HepG2 (cell line): ENCODE results near the gene GPS1. TPM values are rescaled to one million over a fixed set of nuclear protein-coding genes. Genes with fewer than 3 reads are reported as not detected.

Experiments
- ATRX ChIP-seq: sonication (generic); formaldehyde crosslinking; IDR thresholded peaks from 2 replicates; pipeline ENCODE4 v1.4.0; 2020; ENCODE audit warnings: missing genetic modification reagents, borderline replicate concordance
- CC2D1A ChIP-seq: sonication (generic); formaldehyde crosslinking; IDR thresholded peaks from 2 replicates; pipeline ENCODE4 v1.8.1; 2023; ENCODE audit warnings: mild to moderate bottlenecking, missing genetic modification reagents
- CENPBD1 ChIP-seq: sonication (generic); formaldehyde crosslinking; IDR thresholded peaks from 2 replicates; pipeline ENCODE4 v1.8.0; 2022; ENCODE audit warnings: missing genetic modification reagents, low read depth, mild to moderate bottlenecking, borderline replicate concordance
- FOXO1 ChIP-seq: sonication (generic); formaldehyde crosslinking; IDR thresholded peaks from 2 replicates; pipeline ENCODE4 v1.4.0; 2020; ENCODE audit warnings: missing genetic modification reagents
- HCFC1 ChIP-seq: fragments of 150-350 bp; IDR thresholded peaks from 2 replicates; pipeline ENCODE4 v1.6.1; 2014; ENCODE audit warnings: low read depth, low read length
- MAZ ChIP-seq, 2 experiments: sonication (generic) in 1 of 2; formaldehyde crosslinking in 1 of 2; IDR thresholded peaks; 2 replicates each; pipeline versions ENCODE4 v1.5.0 to v1.6.1; 2012 to 2020; ENCODE audit warnings: low read depth in 2 of 2, mild to moderate bottlenecking in 2 of 2, borderline replicate concordance in 1 of 2, improper control_type of control experiment in 1 of 2, low read length in 1 of 2, missing genetic modification reagents in 1 of 2, moderate library complexity in 1 of 2
- PTBP1 ChIP-seq: fragments of 200-400 bp; formaldehyde crosslinking; IDR thresholded peaks from 2 replicates; pipeline ENCODE4 v1.6.1; 2018; ENCODE audit warnings: low read length, low read depth; ENCODE audit not compliant: poor library complexity, severe bottlenecking
- RFXANK ChIP-seq: IDR thresholded peaks from 2 replicates; pipeline ENCODE4 v1.6.1; 2016
- SAFB2 ChIP-seq: sonication (generic); formaldehyde crosslinking; IDR thresholded peaks from 2 replicates; pipeline ENCODE4 v1.5.1; 2020; ENCODE audit warnings: missing genetic modification reagents, low read depth, mild to moderate bottlenecking, borderline replicate concordance
- SMAD1 ChIP-seq: sonication (generic); formaldehyde crosslinking; IDR thresholded peaks from 2 replicates; pipeline ENCODE4 v1.4.0; 2020; ENCODE audit warnings: missing genetic modification reagents, low read depth, mild to moderate bottlenecking, borderline replicate concordance
- SRSF1 ChIP-seq: fragments of 200-400 bp; formaldehyde crosslinking; optimal IDR thresholded peaks from 2 replicates; pipeline ENCODE3; 2017; ENCODE audit warnings: mild to moderate bottlenecking, low read depth, low read length, moderate library complexity
- TEF ChIP-seq: sonication (generic); formaldehyde crosslinking; IDR thresholded peaks from 2 replicates; pipeline ENCODE4 v1.5.0; 2020; ENCODE audit warnings: missing genetic modification reagents
- THAP7 ChIP-seq: sonication (generic); formaldehyde crosslinking; IDR thresholded peaks from 2 replicates; pipeline ENCODE4 v1.8.1; 2023; ENCODE audit warnings: mild to moderate bottlenecking, missing genetic modification reagents
- USF2 ChIP-seq, 2 experiments: sonication (generic) in 1 of 2; formaldehyde crosslinking in 1 of 2; IDR thresholded peaks; 2 replicates each; pipeline versions ENCODE4 v1.5.1 to v1.6.1; 2011 to 2020; ENCODE audit warnings: borderline replicate concordance in 1 of 2, low read depth in 1 of 2, low read length in 1 of 2, mild to moderate bottlenecking in 1 of 2, missing genetic modification reagents in 1 of 2, moderate library complexity in 1 of 2
- ZBTB20 ChIP-seq: sonication (generic); formaldehyde crosslinking; IDR thresholded peaks from 2 replicates; pipeline ENCODE4 v1.8.1; 2023; ENCODE audit warnings: missing genetic modification reagents, low read depth, mild to moderate bottlenecking, borderline replicate concordance
- ZFP37 ChIP-seq: sonication (generic); formaldehyde crosslinking; IDR thresholded peaks from 2 replicates; pipeline ENCODE4 v1.4.0; 2020; ENCODE audit warnings: missing genetic modification reagents, borderline replicate concordance
- ZNF180 ChIP-seq: sonication (generic); formaldehyde crosslinking; IDR thresholded peaks from 2 replicates; pipeline ENCODE4 v1.4.0; 2020; ENCODE audit warnings: low read depth, missing genetic modification reagents, borderline replicate concordance
- ZNF280D ChIP-seq: sonication (generic); formaldehyde crosslinking; IDR thresholded peaks from 2 replicates; pipeline ENCODE4 v1.5.1; 2020; ENCODE audit warnings: mild to moderate bottlenecking, missing genetic modification reagents
- ZNF781 ChIP-seq: sonication (generic); formaldehyde crosslinking; IDR thresholded peaks from 2 replicates; pipeline ENCODE4 v1.5.1; 2020; ENCODE audit warnings: borderline replicate concordance, mild to moderate bottlenecking, missing genetic modification reagents; ENCODE audit errors: not compliant biosample characterization
- ZSCAN20 ChIP-seq: sonication (generic); formaldehyde crosslinking; IDR thresholded peaks from 2 replicates; pipeline ENCODE4 v1.4.0; 2020; ENCODE audit warnings: missing genetic modification reagents, mild to moderate bottlenecking, borderline replicate concordance
- polyA plus RNA-seq, 8 experiments: library from polyadenylated mRNA; depleted of rRNA in 3 of 8; stranded (reverse) in 7 of 8; unstranded in 1 of 8; fragments of >200 nt; fragmentation: Illumina TruSeq in 4 of 8; extraction: Trizol in 4 of 8; gene quantifications; 2 replicates each; pipeline versions ENCODE4 v1.2.1 to v1.2.3, GENCODE V29; 2011 to 2016; ENCODE audit warnings: low read depth in 4 of 8, missing spikeins in 1 of 8, mixed read lengths in 1 of 8; ENCODE audit not compliant: insufficient read depth in 1 of 8
- total RNA-seq, 5 experiments: library from RNA; depleted of rRNA; stranded (reverse); fragments of >200 nt; fragmentation: Illumina TruSeq; extraction: Trizol; gene quantifications; 2 replicates each; pipeline ENCODE4 v1.2.3, GENCODE V29; 2016; ENCODE audit warnings: low read depth in 1 of 5

Gene GPS1
- total and polyA plus RNA-seq, 2 of the 13 experiments (the other 11 are each of a cell fraction or from before 2014, with no cell fraction given): 124 to 128 TPM

- TF ChIP-seq CENPBD1 (CRISPR knock-in tag) (no peak), FOXO1 (CRISPR knock-in tag) (no peak), ZNF781 (CRISPR knock-in tag) (no peak), ZNF180 (CRISPR knock-in tag) (no peak), CC2D1A (CRISPR knock-in tag) (no peak), ZBTB20 (CRISPR knock-in tag) (no peak), PTBP1 (no peak), THAP7 (CRISPR knock-in tag) (no peak), MAZ (IDR thresholded peaks at IDR 0.05; ENCODE audit: borderline replicate concordance, low read depth, low read length) (no peak), MAZ (CRISPR knock-in tag; IDR thresholded peaks at IDR 0.05; ENCODE audit: low read depth) (no peak), HCFC1 (no peak), TEF (no peak), USF2 (IDR thresholded peaks at IDR 0.05; ENCODE audit: low read depth, low read length) (no peak), USF2 (CRISPR knock-in tag; IDR thresholded peaks at IDR 0.05; ENCODE audit: borderline replicate concordance) (no peak), SRSF1 (no peak), SMAD1 (CRISPR knock-in tag) (no peak), ZSCAN20 (CRISPR knock-in tag) (no peak), RFXANK (CRISPR knock-in tag) (no peak), ZNF280D (CRISPR knock-in tag) (no peak), ATRX (no peak), SAFB2 (CRISPR knock-in tag) (no peak; the same call in 1 of the 2 replicates), ZFP37 (CRISPR knock-in tag) (no peak)
Observed at GRCh38 chr17:82018989-82019689, 32.6 kb upstream of the GPS1 start (continued).
